AG08395 (cell line): ENCODE data around the gene DNAJB6.

Experiments
- DNase-seq: peaks from one replicate; pipeline ENCODE4 v3.0.0; 2012; ENCODE audit warnings: mixed read lengths, low spot score

Gene DNAJB6

DNA sequence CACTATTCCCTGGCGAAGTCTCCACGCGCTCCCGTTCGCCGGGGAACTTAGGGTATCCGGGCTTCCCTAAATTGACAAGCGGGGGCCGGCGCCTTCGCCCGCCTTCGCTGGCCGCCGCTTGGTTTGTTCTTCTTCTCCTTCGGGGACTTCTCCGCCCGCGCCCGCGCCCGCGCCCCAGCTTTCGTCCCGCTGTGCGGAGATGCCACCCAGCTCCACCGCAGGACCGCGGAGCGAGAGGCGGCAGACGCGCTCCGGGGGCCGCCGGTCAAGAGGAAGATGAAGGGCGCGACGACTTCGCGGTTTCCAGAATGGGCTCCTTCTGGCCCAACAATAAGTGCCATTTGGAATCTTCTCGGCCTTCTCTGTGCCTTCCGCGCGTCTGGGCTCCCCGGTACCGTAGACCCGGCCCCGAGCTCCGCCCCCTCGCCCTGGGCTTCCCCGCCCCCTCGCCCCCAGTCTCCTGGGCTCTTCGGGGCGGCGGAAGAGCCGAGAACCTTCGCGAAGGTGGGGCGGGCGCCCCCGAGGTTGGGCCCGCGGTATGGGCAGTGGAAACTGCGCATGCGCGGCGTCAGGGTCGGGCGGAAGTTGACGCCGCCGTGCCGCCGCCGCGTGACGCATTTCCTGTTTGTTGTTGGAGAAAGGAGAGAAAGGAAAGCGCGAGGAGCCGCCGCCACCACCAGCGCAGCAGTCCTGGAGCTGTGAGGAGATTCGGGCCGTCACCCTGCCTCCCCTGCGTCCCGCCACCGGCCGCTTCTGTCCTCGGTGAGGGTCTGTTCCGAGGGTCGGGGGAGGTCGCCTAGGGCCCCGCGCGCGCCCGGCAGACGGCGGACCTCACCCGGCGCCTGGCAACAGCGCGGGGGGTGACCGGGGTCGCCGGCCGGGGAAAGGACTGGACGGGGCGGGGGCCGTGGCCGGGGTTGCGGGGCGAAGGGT is at the start of gene DNAJB6:
Gene DNAJB6, plus strand, starts transcription at position 622 of the 933 bp plus-strand sequence. CDS start 21,569 bp downstream, outside the sequence.
- DNase-seq: peak; percentile 97

DNA sequence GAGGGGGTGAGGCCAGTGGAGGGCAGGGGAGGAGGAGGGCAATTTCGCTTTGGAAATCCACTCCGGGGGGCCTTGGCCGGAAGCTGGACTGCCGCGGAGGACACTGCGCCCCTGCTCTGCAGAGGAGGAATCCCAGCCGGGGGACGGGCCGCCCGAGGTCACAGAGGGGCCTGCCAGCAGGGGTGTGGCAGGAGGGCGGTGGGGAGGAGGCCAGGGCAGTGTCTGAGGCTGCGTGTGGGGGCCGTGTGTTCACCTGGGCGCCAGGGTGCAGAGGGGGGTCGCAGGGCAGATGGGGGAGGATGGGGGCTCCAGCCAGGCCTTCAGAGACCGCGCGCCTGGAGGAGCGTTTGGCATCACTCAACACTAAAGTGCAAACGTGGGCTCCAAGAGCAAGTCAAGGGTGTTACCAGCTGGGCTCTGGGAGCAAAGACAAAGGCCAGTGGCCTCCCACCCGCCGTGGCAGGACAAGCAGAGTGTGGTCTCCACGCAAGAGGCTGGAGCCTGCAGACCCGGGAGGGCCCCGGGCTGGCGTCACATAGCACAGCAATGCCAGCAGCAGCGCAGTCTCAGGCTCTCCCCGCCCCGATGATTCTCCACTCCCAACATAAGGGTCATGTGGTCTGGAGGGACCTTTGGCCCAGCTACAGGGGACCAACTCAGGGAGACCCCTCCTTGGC is 45.3 kb upstream of the DNAJB6 start:
- DNase-seq: no peak

DNA sequence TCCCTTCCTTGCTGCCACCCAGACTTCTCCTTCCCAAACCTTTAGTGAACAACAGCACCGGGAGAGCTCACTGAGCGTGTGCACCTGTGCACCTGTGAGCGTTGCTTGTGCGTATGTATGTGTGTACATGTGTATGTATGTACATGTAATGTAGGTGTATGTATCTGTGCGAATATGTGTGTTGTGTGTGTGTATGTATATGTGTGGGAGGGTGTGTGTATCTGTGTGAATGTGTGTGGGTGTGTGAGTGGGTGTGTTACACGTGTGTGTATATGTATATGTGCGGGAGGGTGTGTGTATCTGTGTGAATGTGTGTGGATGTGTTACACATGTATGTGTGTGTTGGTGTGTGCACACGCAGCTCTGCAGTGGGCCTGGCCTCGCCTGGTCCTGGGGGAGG is 44.5 kb upstream of the DNAJB6 start:
- no peak for DNase-seq

DNA sequence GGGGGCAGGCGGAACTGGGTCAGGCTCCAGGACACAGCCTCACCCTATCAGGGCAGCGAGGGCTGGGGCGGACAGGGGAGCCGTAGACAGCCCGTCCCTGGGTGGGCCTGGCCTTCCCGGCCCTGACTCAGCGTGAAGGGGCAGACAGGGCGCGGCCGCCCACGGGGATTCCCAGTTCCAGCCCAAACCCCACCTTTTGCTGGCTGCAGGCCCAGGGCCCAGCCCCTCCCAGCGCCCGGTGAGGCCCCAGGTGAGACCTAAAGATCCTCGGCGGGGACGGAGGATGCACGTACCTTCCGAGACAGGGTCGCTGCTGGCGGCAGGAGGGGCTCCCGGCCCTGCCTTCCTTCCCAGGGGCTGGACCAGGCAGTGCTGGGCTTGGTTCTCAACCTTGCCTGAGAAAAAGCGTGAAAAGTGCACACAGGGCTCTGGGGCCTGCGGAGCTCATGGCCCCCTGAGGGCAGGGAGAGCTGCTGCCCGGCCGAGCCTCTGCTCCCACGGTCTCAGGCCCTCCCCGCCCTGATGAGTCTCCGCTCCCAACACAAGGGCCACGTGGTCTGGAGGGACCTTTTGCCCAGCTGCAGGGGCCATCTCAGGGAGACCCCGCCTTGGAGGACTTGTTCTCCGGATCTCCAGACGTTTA is 43.9 kb upstream of the DNAJB6 start:
- no peak for DNase-seq

DNA sequence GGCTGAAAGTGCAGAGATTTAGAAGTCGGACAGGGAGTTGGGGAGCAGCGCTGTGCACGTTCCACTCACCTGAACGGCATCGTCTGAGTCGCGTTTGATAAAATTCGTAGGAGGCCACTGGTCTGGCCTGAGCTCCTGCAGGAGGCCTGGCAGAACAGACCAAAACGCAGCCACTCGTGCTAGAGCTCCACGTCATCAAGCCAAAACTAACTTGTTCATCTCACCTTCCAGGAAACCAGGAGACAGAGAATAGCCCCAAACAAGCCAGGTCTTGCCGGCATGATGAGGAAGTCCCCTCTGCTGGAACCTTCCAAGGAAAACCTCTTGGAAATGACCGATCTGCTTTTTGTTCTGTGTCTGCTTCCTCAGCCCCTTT is 43.4 kb upstream of the DNAJB6 start:
- no peak for DNase-seq

DNA sequence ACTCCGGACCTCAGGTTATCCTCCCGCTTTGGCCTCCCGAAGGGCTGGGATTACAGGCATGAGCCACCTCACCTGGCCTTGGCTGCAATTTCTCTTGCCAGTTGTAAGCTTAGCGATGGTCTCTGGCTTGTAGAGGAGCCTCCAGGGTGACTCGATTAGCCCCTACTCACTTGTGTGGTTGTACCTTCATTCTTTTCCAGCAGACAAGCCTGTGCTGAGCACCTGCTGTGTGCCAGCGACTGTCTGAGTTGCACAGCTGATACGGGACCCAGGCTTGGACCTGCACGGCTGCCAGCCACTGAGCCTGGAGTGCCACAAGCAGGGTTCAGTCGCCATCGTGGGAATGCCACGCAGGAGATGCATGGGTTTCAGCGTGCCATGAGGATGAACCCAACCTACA is 42.0 kb upstream of the DNAJB6 start:
- no peak for DNase-seq

DNA sequence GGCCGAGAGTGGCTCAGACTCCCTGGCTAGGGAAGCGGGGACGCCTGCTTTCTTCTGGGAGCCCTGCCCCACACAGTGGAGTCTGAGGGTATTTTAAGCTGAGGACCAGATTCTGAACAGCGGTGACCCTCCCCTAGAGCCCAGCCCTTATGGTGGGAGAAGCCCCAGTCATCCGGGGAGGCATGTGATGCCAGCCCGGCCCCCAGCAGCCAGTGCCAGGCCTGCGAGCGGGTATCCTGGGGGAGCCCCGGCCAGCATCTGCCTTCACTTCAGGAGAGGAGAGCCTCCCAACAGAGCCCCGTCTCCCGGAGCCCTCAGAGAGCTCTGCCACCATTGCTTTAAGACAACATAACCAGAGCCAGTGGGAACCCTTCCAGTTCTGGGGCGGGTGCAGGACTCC is 41.5 kb upstream of the DNAJB6 start:
- no peak for DNase-seq

DNA sequence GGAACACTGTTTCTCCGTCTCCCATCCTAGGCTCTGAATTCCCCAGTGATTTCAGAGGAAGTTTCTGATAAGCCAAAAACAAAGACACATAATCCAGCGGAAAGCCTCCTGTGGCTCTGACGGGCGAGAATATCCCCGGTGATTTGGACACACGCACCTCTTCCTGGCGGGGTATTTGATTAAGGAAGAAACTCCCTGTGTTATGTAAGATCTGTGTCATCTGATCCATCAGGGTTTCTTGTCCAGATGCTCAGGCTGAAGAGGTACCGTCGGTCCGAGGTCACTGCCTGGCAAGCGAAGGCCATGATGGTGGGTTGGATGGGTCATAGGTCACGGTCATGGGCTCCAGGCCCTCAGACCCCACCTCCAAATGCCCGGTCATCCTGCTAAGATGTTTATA is 39.6 kb upstream of the DNAJB6 start:
- no peak for DNase-seq

DNA sequence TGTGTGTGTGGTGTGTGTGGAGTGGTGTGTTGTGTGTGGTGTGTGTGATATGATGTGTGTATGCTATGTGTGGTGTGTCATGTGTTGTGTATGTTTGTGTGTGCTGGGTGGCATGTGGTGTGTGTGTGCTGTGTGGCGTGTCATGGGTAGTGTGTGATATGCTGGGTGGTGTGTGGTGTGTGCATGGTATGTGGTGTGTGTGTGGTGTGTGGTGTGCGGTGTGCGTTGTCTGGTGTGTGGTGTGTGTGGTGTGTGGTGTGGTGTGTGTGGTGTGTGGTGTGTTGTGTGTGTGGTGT is 37.5 kb upstream of the DNAJB6 start:
- DNase-seq: no peak

DNA sequence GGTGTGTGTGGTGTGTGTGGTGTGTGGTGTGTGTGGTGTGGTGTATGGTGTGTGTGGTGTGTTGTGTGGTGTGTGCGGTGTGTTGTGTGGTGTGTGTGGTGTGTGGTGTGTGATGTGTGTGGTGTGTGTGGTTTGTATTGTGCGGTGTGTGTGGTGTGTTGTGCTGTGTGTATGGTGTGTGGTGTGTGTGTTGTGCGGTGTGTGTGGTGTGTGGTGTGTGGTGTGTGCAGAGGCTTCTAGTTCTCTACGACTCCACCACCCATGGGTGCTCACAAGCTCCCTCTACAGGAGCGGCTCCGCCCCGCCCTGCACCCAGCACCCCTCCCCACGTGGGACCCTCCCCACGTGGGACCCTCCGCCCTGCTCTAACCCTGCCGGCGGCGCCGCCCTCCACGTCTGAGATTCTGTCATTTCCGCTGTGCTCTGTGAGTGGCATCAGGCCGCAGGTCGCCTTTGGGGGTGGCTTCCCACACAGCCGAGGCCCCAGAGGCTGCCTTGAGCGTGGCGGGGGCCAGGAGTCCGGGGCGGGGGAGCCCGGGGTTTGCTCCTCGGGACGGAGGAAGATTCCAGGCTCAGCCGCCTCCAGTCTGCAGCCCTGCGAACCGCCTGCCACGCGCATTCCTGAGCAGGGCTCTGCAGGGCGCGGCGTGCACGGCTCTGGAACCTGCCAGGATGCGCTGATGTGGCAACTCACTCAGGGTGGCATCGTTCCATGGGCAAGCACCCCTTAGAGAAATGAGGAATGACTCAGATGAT is 37.0 kb upstream of the DNAJB6 start:
- no peak for DNase-seq

DNA sequence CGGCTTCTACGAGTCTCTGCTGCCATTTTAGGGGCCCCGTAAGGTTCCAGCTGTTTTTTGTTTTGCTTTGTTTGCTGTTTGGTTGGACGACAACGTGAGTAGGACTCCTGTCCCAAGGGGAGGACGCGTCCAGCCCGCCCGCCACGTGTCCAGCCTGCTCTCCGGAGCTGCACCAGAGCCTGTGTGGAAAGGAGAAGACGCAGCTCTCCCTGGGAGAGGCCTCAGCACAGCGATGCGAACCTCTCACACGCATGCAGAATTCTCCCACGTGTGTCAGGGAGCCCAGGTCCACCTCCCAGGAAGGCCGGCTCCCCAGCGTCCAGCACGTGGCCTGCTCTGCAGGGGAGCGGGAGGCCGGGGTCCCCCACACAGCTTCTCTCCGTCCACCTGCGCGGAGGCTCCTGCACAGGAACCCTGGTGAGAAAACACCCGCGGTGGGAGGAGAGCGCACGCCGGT is 36.4 kb upstream of the DNAJB6 start:
- no peak for DNase-seq

DNA sequence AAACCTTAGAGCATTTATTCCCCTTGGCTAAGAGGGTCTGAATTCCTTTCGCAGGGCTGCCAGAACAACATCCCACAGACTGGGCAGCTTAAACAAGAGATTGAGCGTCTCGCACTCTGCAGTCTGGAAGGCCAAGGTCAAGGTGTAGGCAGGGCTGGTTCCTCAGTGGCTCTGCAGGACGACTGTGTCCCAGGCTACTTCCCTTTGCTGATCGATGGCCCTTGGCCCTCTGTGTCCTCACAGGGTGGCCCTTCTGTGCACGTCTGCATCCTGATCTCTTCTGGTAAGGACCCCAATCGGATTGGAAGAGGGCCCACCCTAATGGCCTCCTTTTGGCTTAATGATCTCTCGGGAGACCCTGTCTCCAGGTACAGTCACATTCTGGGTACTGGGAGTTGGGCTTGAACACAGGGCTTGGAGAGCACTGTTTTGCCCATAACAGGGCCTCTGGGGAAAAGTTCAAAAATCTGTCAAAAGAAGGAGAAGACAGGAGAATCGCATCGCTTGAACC is 35.1 kb upstream of the DNAJB6 start:
- DNase-seq: no peak

DNA sequence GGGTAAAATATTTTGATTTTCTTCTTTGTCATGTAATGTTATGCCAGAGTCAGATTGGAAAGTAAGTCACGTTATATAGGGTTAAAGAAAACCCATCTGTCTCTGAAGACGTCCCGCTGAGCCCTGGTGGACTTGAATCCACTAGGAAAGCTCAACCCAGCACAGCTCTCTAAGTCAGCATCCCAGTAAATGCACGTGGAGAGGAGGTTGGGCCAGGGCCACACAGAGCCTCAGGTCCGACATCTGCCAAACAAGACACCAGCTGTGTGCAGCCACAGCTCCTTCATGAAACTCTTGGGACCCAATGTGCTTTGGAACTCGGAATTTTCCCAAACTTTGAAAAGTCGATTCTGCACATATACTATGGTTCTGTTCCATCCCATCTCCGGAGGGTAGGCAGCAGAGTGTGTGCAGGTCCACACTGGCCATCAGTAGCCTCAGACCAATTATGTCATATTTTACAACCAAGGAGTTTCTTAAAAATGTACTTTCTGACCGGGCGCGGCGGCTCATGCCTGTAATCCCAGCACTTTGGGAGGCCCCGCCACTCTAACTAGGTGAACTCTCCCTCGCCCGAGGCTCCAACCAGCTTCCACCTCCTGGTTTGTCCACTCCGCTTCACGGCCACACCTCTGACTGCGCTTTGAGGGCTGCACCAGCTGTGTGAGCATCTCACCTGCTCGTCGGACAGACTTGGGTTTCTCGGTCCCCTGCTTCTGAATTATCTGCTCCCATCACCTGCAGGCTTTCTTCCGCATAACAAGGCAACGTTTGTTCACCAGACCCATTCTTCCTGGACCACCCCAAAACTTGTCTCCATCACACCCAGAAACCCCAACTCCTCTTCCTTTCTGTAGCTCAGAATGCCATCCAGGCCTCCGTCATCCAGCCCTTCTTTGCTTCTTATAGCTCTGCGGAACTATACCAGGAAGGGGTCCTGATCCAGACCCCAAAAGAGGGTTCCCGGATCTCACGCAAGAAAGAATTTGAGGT is 29.7 kb upstream of the DNAJB6 start:
- DNase-seq: no peak

DNA sequence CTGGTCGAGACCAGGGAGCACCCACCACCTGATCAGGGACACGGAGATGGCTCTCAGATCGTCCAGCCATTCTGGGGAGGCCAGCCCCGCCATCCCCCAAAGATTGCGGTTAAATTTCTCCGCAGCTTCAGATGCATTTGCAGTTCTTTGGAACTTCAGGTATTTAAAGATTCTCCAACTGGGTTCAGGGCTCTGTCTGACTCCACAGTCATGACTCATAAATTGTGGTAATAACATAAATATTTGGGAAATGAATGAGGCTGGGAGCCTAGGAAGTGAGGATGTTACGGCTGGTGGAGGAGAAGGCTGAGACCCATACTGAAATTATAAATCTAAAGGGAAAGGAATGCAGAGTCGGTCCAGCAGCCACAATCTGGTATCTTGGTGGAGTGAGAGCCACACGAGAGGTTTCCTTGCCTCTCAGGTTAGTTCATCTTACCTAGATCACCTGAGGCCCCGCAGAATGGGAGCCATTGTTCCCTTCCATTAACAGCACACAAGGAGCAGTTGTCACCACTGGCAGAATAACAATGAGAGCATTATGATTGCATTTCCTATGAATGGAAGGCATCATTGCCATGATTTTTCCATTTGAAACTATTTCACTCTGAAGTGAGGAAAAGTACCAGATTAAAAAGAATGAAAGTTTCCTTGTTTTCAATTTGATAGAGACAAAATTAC is 26.7 kb upstream of the DNAJB6 start:
- DNase-seq: peak; percentile 94

DNA sequence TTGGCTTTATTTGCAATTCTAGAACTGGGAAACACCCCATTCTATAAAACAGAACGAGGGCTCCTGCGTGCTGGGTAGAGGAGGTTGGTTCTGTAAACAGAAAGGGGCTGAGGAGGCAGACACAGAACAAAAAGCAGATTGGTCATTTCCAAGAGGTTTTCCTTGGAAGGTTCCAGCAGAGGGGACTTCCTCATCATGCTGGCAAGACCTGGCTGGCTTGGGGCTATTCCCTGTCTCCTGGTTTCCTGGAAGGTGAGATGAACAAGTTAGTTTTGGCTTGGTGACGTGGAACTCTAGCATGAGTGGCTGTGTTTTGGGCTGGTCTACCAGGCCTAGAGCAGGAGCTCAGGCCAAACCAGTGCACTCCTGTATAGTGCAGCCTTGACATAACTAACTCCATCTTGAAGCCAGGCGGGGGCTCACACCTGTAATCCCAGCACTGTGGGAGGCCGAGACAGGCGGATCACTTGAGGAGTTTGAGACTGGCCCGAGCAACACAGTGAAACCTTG is 26.1 kb upstream of the DNAJB6 start:
- no peak for DNase-seq

DNA sequence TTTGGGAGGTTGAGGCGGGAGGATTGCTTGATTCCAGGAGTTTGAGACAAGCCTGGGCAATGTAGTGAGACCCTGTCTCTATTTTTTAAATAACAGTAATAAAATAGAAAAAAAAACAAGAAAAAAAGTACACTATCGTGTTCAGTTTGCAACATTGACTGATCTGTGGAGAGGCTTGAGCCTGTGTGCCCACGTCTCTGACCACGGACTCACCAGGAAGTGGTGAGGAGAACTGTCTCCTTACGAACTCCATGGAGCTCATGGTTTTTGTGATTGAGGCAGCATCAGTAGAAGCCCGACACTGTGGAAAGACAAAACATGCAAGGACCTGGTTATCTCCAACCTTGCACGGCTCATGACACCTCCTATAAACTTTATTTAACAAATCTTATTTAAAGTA is 23.9 kb upstream of the DNAJB6 start:
- no peak for DNase-seq

DNA sequence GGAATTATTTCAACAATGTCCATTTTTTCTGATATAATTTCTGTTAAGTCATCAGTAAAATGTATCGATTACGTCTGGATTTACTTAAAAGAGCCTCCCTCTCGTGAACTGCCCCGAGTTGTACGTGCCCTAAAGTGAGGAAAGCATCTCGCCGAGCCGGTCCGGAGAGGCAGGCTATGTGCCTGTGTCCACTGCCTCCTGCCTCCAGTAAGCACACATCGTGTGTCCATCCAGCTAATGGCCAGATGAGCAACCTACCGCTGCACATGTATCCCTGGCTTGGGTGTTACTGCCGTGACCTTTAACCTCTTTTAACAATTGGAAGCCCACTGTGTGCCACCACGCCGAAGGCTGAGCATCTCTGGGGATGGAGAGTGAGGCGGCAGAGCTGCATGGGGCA is 23.2 kb upstream of the DNAJB6 start:
- no peak for DNase-seq

DNA sequence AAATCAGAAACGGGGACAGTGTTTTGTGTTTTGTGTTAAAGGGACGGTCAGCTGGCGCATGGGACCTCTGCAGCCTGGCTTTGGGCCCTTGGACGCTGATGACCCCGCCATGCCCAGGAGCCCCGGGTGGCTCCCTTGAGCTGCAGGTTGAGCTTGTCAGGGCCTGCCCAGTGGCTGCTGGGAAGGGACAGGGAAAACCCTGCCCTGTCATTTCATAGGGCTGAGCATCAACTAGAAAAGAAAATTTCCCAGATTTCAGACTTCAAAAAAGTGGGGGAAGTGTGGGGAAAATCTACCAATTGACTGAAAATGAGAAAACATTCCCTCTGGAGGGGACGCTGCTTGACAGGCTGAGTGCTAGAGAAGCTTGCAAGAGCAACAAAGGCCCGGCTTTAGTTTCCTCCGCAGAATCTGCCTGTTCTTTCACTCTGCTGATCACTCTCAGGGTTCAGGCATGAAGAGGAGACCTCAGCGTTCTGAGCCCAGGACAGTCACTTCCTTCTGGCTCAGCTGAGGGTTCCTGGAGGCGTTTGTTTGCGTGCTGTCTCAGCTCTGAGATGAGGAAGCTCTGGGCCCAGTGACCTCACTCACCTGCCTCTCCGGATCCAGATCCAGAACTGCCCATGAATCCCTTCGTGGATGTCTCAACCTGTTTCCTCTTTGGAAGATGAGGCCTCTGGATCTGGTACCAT is 18.6 kb upstream of the DNAJB6 start:
- peak; percentile 44 for DNase-seq

DNA sequence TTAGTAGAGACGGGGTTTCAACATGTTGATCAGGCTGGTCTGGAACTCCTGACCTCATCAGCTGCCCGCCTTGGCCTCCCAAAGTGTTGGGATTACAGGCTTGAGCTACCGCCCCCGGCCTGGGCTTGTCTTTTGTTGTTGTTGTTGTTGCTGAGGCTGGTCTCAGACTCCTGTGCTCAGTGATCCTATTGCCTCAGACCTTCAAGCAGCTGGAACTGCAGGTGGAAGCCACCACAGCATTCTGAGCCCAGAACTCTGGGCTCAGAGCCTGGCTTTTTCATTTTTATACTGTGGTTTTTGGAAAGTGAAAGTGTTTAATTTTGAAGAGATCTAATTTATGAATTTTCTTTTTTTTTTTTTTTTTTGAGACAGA is 16.2 kb upstream of the DNAJB6 start:
- no peak for DNase-seq

DNA sequence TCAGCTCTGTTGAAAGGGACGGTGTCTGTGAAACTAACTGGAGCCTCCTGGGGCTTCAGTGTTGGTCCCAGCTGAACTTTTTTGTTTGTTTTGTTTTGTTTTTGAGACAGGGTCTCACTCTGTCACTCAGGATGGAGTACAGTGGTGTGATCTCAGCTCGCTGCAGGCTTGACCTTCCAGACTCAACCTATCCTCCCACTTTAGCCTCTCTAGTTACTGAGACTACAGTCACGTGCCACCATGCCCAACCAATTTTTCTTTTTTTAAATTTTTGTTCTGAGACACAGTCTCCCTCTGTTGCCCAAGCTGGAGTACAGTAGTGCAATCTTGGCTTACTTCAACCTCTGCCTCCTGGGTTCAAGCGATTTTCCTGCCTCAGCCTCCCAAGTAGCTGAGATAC is 13.4 kb upstream of the DNAJB6 start:
- DNase-seq: no peak
